Measurements from ENCODE around the gene THSD7A.

The THSD7A gene

GRCh38 chr7:11513460-11513859, 318.5 kb downstream of the THSD7A start:
- no peak for DNase-seq (ENCODE audit: low read depth in 3 of 3)

- no peak for DNase-seq (ENCODE audit: low read depth in 3 of 3)
Measured at GRCh38 chr7:11507929-11508328, 324.1 kb downstream of the THSD7A start.

GRCh38 chr7:11506417-11506816, 325.6 kb downstream of the THSD7A start:
- DNase-seq (ENCODE audit: low read depth in 3 of 3): no peak

- DNase-seq (ENCODE audit: low read depth in 3 of 3): no peak
Measured at GRCh38 chr7:11505471-11505985, 326.5 kb downstream of the THSD7A start.

- DNase-seq (ENCODE audit: low read depth in 3 of 3): no peak
Measured at GRCh38 chr7:11492307-11492706, 339.7 kb downstream of the THSD7A start.

GRCh38 chr7:11491811-11492210, 340.2 kb downstream of the THSD7A start:
- no peak for DNase-seq (ENCODE audit: low read depth in 3 of 3)

GRCh38 chr7:11489280-11489679, 342.7 kb downstream of the THSD7A start:
- no peak for DNase-seq (ENCODE audit: low read depth in 3 of 3)

GRCh38 chr7:11486271-11486670, 345.7 kb downstream of the THSD7A start:
- DNase-seq (ENCODE audit: low read depth in 3 of 3): no peak

- no peak for DNase-seq (ENCODE audit: low read depth in 3 of 3)
Measured at GRCh38 chr7:11485636-11486035, 346.4 kb downstream of the THSD7A start.

GRCh38 chr7:11480143-11480542, 351.9 kb downstream of the THSD7A start:
- DNase-seq (ENCODE audit: low read depth in 3 of 3): no peak

GRCh38 chr7:11478882-11479281, 353.1 kb downstream of the THSD7A start:
- DNase-seq (ENCODE audit: low read depth in 3 of 3): no peak

- DNase-seq (ENCODE audit: low read depth in 3 of 3): no peak
Measured at GRCh38 chr7:11478426-11478825, 353.6 kb downstream of the THSD7A start.

GRCh38 chr7:11474902-11475585, 357.0 kb downstream of the THSD7A start:
- no peak for DNase-seq (ENCODE audit: low read depth in 3 of 3)

GRCh38 chr7:11473807-11474424, 358.1 kb downstream of the THSD7A start:
- no peak for DNase-seq (ENCODE audit: low read depth in 3 of 3)

- no peak for DNase-seq (ENCODE audit: low read depth in 3 of 3)
Measured at GRCh38 chr7:11473220-11473619, 358.8 kb downstream of the THSD7A start.

- DNase-seq (ENCODE audit: low read depth in 3 of 3): no peak
Measured at GRCh38 chr7:11472646-11473045, 359.4 kb downstream of the THSD7A start.

- DNase-seq (ENCODE audit: low read depth in 3 of 3): no peak
Measured at GRCh38 chr7:11471255-11471654, 360.7 kb downstream of the THSD7A start.

GRCh38 chr7:11469028-11469745, 362.8 kb downstream of the THSD7A start:
- DNase-seq (ENCODE audit: low read depth in 3 of 3): no peak

- no peak for DNase-seq (ENCODE audit: low read depth in 3 of 3)
Measured at GRCh38 chr7:11466517-11467105, 365.4 kb downstream of the THSD7A start.

- no peak for DNase-seq (ENCODE audit: low read depth in 3 of 3)
Measured at GRCh38 chr7:11464624-11465023, 367.4 kb downstream of the THSD7A start.

- DNase-seq (ENCODE audit: low read depth in 3 of 3): no peak
Measured at GRCh38 chr7:11461946-11462345, 370.1 kb downstream of the THSD7A start.

- DNase-seq (ENCODE audit: low read depth in 3 of 3): no peak
Measured at GRCh38 chr7:11458736-11459483, 373.1 kb downstream of the THSD7A start.

All from stimulated activated CD4-positive, alpha-beta T cell treated with anti-CD3 and anti-CD28 coated beads, TNF-alpha, amount 100 ng/mL, for 24 hours (primary cell).